Measurements from ENCODE around the gene GCSAML.

GRCh38 chr1:247578946-247579460 is 30.1 kb downstream of the GCSAML start:
- TF ChIP-seq CTCF (conservative IDR thresholded peaks at IDR 0.05 in 1 of 2, IDR thresholded peaks at IDR 0.05 in 1 of 2; ENCODE audit: extremely low read depth in 1 of 2, insufficient read depth in 1 of 2, low read depth in 1 of 2, low read length in 2 of 2) (no peak), EZH2 (IDR thresholded peaks at IDR 0.05; ENCODE audit: borderline replicate concordance, low read length) (no peak)
